Caki2 (cell line): ENCODE results near the gene FAM20B. TPM values are rescaled to one million over a fixed set of nuclear protein-coding genes. Genes with fewer than 3 reads are reported as not detected.

Experiments used
- DNase-seq: peaks from one replicate; pipeline ENCODE4 v3.0.0-alpha.2; 2015; ENCODE audit warnings: low read depth
- in situ Hi-C: cut with HindIII; loops from 2 replicates; pipeline ENCODE4 v1.10.0; 2016; ENCODE audit warnings: low sequenced_read_pairs, low pct_unique_long_range_greater_than_20kb, mixed read lengths
- total RNA-seq: library from RNA; depleted of rRNA; stranded (reverse); fragments of >200 nt; shearing (Covaris generic); gene quantifications from 2 replicates; pipeline ENCODE4 v1.2.3, GENCODE V29; 2014; ENCODE audit warnings: low replicate concordance; rRNA removed

Gene FAM20B
- total RNA-seq, 1 experiment from 2014 or later: 17.3 TPM

DNA sequence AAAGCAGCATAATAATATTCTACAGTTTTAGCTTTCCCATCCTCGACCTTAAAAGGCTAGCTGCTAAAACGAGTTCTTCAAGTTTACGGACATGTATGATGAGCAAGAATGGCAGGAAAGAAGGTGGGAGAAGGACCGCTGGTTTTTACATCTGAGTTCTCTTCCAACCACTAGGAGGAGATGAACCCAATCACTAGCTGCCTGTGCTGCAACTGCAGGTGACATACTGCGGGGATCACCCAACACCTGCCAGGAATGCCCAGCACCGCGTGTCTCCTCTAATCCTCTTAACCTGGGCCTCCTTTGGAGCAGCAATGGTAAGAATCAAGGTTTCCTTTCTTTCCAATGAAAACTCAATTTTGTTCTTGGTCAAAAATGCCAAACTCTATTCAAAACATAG is 79.7 kb downstream of the FAM20B start:
- in situ Hi-C loops: no loop called here
- DNase-seq: no peak

DNA sequence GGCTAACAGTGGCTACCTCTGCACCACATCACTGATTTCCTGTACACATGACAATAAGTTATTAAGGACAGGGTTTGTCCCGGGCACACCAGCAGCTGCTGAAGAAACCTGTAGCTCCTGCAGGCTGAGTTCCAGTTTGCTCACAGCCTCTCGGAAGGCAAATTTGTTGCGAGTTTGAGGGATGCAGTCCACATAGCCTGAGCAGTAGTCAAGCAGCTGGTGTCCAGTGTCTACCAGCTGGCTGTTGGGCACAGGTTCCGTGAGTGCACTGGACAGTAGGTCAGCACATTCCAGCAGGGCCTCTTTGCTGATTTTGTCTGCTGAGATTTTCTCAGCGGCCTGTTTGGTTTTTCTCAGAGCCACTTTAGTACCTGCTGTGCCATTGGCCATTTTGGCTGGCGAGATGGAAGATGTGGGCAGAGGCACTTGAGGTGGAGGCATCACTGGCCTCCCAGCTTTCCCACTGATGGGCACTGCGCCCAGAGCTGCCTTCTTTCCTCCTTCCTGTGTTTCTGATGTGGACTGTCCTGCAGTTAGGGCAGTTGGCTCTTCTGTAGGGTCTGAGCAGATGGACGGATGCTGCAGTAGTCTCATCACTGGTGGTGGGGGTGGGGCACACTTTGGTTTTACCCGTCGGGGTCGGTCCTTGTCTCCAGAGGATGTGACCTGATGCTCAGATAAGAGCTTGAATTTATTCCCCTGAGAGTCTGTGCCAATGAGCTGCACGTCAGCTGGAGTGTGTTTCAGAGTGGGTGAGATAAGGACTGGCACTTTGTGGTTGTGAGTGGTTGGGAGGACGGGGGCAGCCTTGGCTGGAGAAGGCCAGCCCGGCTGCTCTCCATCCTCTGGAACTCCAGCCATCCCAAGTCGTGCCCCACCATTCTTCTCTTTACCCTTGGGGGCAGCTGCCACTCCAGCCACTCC is 82.3 kb downstream of the FAM20B start:
- DNase-seq: no peak
- in situ Hi-C loops: no loop called here

DNA sequence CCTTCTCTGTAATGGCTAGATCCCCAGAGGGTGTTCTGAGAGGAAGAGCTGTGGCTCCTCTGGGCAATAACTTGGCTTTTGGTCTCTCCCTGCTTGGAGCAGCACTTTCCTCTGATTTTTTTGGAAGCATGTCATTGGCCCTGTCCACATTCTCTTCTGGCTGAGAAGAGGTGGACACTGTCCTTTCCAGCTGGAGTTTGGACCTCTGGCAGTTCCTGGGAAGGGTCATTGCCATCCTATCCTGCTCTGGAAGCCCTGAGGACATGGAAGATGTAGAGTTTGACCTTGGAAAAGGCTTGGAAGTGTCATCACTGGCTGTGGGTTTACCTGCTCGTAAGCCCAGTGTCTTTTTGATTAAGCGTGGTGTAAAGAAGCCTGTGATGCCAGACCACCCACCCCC is 83.0 kb downstream of the FAM20B start:
- no peak for DNase-seq
- in situ Hi-C loops: no loop called here

DNA sequence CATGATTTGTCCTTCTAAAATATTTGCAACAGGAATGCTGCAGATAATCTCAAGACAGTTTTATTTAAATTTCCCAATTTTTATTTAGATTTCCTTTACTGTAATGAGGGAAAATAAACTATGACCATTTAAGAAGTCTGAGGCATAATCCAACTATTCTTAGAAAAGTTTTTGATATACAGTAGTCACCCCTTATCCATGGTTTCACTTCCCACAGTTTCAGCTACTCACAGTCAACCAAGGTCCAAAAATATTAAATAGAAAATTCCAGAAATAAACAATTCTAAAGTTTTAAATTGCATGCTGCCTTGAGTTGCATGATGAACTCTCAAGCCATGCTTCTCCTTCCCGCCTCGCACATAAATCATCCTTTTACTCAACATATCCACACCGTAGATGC is 89.5 kb downstream of the FAM20B start:
- no peak for DNase-seq
- in situ Hi-C loops: no loop called here

GRCh38 chr1:179119513-179119912 is 93.8 kb downstream of the FAM20B start:
- in situ Hi-C loops: no loop called here
- DNase-seq: no peak

- in situ Hi-C loops: no loop called here
- DNase-seq: no peak
Observed at GRCh38 chr1:179120736-179121135, 95.0 kb downstream of the FAM20B start.

DNA sequence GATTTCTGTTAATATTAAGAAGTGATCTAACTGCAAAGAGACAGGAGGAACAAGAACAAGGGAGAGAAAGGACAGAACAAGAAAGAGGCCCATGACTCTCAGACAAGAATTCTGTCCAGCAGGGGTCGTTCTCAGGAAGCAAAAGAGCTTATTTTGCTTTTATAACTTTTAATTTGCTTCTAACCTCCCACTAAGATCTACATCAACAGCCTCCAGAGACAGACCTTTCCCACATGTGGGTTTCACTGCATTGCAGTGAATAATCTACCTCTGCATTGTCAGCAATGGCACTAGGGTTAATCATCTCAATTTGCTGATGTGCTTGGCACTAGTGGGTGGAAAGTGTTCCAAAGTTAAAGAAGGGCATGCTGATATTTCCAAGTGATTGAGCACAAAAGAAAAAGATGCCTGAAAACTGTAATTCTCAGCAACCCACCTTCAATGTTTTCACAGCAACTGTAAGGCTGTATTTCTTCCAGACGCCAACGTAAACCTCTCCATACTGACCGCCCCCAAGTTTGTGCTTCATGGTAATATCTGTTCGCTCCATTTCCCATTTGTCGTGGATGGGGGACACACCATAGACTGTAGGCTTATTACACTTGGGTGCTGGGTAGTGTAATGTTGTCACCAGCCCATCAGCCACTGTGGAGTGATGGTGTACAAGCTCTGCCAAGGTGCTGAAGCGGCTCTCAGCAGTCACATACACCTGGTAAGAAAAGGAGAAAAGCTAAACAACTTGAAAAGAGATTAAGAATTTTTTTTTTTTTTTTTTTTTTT is 95.7 kb downstream of the FAM20B start:
- in situ Hi-C loops: no loop called here
- DNase-seq: peak; percentile 68

DNA sequence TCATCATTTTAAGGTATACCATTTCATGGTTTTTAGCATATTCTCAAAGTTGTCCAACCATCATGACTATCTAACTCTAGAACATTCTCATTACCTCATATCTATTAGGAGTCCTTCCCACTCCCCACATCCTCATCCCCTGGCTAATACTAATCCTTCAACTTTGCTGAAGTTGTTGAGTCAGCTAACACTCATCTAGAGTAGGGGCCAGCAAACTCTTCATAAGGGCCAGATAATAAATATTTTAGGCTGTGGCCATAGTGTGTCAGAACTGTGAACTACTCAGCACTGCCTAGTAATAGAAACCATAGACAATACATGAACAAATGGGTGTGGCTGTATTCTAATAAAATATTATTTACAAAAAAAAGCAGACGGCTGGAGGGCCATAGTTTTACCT is 99.2 kb downstream of the FAM20B start:
- in situ Hi-C loops: no loop called here
- no peak for DNase-seq

Other genes with a start within 250 kb of the FAM20B start
- not detected in 2 replicates for gene ANGPTL1, start 154.8 kb upstream of the FAM20B start, total RNA-seq
- 65.8 and 98.5 TPM in 2 replicates for gene TOR3A, start 56.2 kb downstream of the FAM20B start, total RNA-seq
- gene ABL2, start 203.8 kb downstream of the FAM20B start, total RNA-seq: 7.1 and 9.4 TPM in 2 replicates